ENCODE data around the gene MYEF2. TPM values are rescaled to one million over a fixed set of nuclear protein-coding genes. Genes with fewer than 3 reads are reported as not detected.

The MYEF2 gene
- polyA plus RNA-seq, 3 donors: 0.37 TPM; not detected in 2

GRCh38 chr15:48102167-48102566 lies 75.9 kb downstream of the MYEF2 start:
- Histone ChIP-seq H3K4me2 (replicated peaks; ENCODE audit: extremely low read depth, low read length, poor library complexity, severe bottlenecking) (no peak overlapping the region), H3K27ac (ENCODE audit: low read depth in 1 of 2, low read length in 2 of 2) (no peak overlapping the region), H3K9ac (ENCODE audit: insufficient read depth, low read length, poor library complexity, severe bottlenecking) (no peak overlapping the region), H3K4me1 (ENCODE audit: control insufficient read depth in 1 of 2, insufficient read depth in 2 of 2, low read length in 2 of 2) (no peaks in the 10 kb centered on the region), H3K79me2 (ENCODE audit: insufficient read depth, low read length) (no peaks in the 10 kb centered on the region), H2AFZ (ENCODE audit: insufficient read depth, low read depth, low read length, poor library complexity, severe bottlenecking) (no peak overlapping the region), H3K4me3 (replicated peaks in 1 of 3; ENCODE audit: low read depth in 2 of 3, low read length in 3 of 3) (no peak overlapping the region), H3K27me3 (ENCODE audit: control insufficient read depth in 2 of 2, insufficient read depth in 2 of 2, low read length in 2 of 2) (peaks cover 0 to 5% of the 10 kb centered on the region in 2 donors), H4K20me1 (ENCODE audit: insufficient read depth, low read length) (no peaks in the 10 kb centered on the region), H3K9me3 (replicated peaks in 1 of 2; ENCODE audit: control insufficient read depth in 1 of 2, insufficient read depth in 1 of 2, low read length in 2 of 2) (no peaks in the 10 kb centered on the region), H3K36me3 (replicated peaks in 1 of 2; ENCODE audit: control insufficient read depth in 1 of 2, insufficient read depth in 2 of 2, low read length in 2 of 2) (no peaks in the 10 kb centered on the region)
- Mint-ChIP-seq H3K4me1 (no peaks in the 10 kb centered on the region), H3K27me3 (ENCODE audit: low read depth in 3 of 3) (peaks cover 3 to 13% (median 9%) of the 10 kb centered on the region in 3 donors), H3K9me3 (no peaks in the 10 kb centered on the region), H3K36me3 (no peaks in the 10 kb centered on the region), H3K4me3 (no peak overlapping the region), H3K27ac (no peak overlapping the region)
- WGBS (ENCODE audit: insufficient coverage): 93% methylated on average over 5 of the region's 6 CpGs
- intact Hi-C loops (cut with micrococcal nuclease): no loop called here
- no peak for TF ChIP-seq CTCF (IDR thresholded peaks at IDR 0.05)
- no peak for DNase-seq

- H4K20me1 ChIP-seq (ENCODE audit: insufficient read depth, low read length): no peaks in the 10 kb centered on the region
- H3K4me1 ChIP-seq (ENCODE audit: control insufficient read depth in 1 of 2, insufficient read depth in 2 of 2, low read length in 2 of 2): no peaks in the 10 kb centered on the region
- H3K4me3 ChIP-seq (replicated peaks in 1 of 3; ENCODE audit: low read depth in 2 of 3, low read length in 3 of 3): no peak overlapping the region
- H3K79me2 ChIP-seq (ENCODE audit: insufficient read depth, low read length): no peaks in the 10 kb centered on the region
- no peak overlapping the region for H3K4me2 ChIP-seq (replicated peaks; ENCODE audit: extremely low read depth, low read length, poor library complexity, severe bottlenecking)
- no peak overlapping the region for H3K9ac ChIP-seq (ENCODE audit: insufficient read depth, low read length, poor library complexity, severe bottlenecking)
- Mint-ChIP-seq H3K27ac (no peak overlapping the region), H3K27me3 (ENCODE audit: low read depth in 3 of 3) (peaks cover 2 to 8% (median 7%) of the 10 kb centered on the region in 3 donors), H3K36me3 (no peaks in the 10 kb centered on the region), H3K4me3 (no peak overlapping the region), H3K4me1 (no peaks in the 10 kb centered on the region), H3K9me3 (no peaks in the 10 kb centered on the region)
- no peaks in the 10 kb centered on the region for H3K36me3 ChIP-seq (replicated peaks in 1 of 2; ENCODE audit: control insufficient read depth in 1 of 2, insufficient read depth in 2 of 2, low read length in 2 of 2)
- WGBS (ENCODE audit: insufficient coverage): 93% methylated on average over 2 of the region's 6 CpGs
- TF ChIP-seq CTCF (IDR thresholded peaks at IDR 0.05): no peak
- H3K27me3 ChIP-seq (ENCODE audit: control insufficient read depth in 2 of 2, insufficient read depth in 2 of 2, low read length in 2 of 2): peaks cover 0 to 3% of the 10 kb centered on the region in 2 donors
- no peak overlapping the region for H2AFZ ChIP-seq (ENCODE audit: insufficient read depth, low read depth, low read length, poor library complexity, severe bottlenecking)
- intact Hi-C loops (cut with micrococcal nuclease): no loop called here
- H3K9me3 ChIP-seq (replicated peaks in 1 of 2; ENCODE audit: control insufficient read depth in 1 of 2, insufficient read depth in 1 of 2, low read length in 2 of 2): no peaks in the 10 kb centered on the region
- no peak for DNase-seq
- H3K27ac ChIP-seq (ENCODE audit: low read depth in 1 of 2, low read length in 2 of 2): no peak overlapping the region
These were observed 76.6 kb downstream of the MYEF2 start for GRCh38 chr15:48101376-48101961.
